HK-2 (cell line): ENCODE data around the gene SNAI1.
"Not testable (repeated sequence)": the region's sequence is repeated elsewhere in the genome, so short reads cannot be mapped to it uniquely, and the experiment has no call there.

Source experiments
- DNase-seq: peaks from one replicate; pipeline ENCODE4 v3.0.0-alpha.2; 2018; ENCODE audit not compliant: unreplicated experiment

Gene SNAI1

DNA sequence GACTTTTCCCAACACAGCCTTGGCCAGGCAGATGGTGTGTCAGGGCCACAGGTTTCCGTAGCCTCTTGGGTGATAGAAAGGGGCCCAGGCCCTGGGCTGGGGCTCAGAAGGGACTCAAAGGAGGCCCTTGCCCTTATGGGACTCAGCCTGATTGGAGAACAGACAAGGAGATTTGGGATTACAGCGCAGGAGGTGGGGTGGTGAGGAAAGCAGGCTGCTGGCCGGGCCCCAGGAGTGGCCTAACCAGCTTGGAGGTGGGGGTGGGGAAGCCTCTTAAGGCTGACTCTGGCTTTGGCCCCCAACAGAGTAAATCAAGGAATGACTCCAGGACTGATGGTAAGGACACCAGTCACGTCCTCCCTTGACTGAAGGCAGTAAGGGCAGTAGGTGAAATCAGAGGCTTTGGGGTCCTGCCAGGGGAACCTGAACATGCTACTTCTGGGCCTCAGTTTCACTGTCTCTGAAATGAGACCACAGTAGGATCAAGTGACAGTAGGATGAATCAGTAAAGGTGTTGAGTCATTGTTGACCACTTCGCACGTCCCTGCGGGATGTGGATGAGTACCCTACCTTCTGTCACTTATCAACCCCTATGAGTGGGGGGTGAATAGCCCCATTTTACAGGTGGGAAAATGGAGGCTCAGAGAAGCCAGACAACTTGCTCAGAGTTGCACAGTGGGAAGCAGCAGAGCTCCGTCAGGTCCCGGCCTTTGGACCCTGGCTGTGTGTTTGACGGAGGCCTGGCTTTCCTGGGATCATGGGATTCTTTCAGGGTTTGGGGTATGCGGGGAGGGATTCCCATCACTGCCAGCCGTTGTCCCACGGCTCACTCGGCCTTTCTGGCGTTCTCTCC is 4.5 kb downstream of the SNAI1 start:
- DNase-seq: peak; percentile 58

DNA sequence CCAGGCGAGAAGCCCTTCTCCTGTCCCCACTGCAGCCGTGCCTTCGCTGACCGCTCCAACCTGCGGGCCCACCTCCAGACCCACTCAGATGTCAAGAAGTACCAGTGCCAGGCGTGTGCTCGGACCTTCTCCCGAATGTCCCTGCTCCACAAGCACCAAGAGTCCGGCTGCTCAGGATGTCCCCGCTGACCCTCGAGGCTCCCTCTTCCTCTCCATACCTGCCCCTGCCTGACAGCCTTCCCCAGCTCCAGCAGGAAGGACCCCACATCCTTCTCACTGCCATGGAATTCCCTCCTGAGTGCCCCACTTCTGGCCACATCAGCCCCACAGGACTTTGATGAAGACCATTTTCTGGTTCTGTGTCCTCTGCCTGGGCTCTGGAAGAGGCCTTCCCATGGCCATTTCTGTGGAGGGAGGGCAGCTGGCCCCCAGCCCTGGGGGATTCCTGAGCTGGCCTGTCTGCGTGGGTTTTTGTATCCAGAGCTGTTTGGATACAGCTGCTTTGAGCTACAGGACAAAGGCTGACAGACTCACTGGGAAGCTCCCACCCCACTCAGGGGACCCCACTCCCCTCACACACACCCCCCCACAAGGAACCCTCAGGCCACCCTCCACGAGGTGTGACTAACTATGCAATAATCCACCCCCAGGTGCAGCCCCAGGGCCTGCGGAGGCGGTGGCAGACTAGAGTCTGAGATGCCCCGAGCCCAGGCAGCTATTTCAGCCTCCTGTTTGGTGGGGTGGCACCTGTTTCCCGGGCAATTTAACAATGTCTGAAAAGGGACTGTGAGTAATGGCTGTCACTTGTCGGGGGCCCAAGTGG is 5.3 kb downstream of the SNAI1 start:
- peak; percentile 61 for DNase-seq

DNA sequence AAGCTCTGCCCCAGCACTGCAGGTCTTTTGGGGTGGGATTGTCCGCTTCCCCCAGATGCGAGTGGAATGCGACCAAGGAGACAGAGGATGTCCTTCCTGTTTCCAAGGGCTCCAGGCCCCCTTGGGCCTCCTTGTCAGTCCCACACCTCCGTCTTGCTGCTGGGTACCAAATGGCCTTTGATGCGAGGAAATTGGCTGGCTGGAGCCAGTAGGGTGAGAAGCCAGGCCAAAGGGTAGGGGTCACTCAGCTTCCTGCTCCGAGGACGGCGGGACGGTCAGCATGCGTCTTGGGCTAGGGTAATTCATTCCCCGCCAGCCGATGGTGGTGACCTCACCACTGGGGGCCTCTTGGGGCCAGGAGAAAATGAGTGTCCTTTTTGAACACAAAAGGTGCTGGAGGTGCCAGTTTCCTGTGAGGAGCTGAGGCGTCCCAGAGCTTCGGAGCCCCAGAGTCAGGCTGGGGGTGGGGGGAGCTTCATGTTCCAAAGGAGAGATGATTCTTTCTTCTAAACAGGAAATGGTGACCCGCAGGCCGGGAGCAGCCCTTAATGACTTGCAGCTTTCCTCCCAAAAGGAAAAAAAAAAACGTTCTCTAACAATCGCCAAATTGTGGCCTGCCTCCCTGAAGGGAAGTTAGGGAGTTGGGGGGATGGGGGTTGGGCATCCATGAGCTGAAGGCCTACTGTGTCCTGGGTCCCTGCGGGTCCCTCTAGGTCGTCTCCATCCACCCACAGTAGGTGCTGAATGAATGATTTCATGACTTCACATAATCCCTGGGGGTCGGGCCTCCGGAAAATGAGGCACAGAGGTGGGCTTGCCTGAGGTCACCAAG is 6.7 kb downstream of the SNAI1 start:
- DNase-seq: peak; percentile 79

DNA sequence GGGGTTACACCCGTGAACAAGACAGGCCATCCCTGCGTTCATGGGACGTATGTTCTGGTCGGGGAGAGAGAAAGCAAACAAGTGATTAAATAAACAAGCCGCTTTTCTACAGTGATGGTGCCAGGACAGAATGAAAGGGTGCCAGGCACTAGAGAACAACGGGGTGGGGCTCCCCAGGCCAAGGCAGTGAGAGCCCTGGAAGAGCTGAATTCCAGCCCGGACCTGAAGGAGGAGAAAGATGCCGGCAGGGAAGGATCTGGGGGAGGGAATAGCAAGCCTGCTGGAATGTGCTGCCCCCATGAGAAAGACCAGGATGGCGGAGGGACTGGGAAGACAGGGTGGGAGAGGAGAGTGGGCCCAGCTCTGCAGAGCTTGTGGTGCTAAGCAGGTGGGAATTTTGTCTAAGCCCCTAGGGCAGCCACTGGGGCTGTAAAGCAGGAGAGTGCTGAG is 7.5 kb downstream of the SNAI1 start:
- no peak for DNase-seq

DNA sequence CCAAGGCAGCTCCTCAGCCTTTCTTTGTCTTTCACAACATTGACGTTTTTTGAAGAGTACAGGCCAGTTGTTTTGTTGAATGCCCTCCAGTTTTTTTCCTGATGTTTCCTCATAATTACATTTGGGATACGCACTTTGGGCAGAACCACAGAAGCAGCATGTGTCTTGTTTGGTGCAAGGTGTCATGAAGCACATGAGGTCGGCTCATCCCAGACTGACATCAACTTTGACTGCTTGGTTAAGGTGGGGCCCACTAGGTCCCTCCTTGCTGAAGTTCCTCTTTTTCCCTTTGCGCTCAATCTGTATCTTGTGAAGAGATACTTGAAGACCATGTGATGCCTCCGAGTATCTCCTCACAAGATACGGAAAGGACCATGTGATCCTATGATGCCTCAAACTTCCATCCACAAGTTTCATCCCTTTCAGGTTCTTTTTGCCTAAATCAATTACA is 10.5 kb downstream of the SNAI1 start:
- no peak for DNase-seq

DNA sequence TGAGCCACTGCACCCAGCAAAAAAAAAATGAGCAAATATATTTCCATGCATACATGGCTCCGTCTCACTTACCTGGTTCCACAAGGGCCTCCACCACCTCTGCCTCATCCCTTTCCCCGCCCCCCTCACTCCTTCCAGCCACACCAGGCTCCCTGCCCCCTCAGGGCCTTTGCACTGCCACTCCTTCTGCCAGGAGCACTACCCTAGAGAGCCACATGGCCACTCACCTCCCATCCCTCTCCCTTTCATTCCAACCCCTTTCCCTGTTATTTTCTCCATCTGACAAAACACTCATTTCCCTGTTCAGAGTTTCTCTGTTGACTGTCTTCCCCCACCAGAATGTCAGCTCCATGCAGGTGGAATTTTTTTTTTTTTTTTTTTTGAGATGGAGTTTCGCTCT is 12.8 kb downstream of the SNAI1 start:
- DNase-seq: no peak

DNA sequence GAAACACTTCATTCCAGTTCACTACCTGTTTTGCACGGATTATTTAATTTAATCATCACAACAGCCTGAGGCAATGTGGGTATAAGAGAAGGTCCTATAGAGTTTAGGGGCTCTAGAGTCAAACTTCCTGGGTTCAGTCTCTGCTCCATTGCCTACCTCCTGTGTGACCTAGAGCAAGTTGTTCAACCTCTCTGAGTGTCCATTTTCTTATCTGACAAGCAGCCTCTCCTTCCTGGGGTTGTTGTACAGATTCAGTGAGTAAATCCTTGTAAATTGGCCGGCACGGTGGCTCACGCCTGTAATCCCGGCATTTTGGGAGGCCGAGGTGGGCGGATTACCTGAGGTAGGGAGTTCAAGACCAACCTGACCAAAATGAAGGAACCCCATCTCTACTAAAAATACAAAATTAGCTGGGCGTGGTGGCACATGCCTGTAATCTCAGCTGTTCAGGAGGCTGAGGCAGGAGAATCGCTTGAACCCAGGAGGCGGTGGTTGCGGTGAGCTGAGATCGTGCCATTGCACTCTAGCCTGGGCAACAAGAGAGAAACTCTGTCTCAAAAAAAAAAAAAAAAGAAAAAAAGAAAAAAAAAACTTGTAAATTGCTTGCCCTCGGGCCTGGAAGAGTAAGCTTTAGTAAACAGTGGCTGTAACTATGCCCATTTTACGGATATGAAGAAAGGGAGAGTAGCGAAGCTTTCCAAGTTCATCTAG is 15.9 kb downstream of the SNAI1 start:
- DNase-seq: not testable (repeated sequence)

DNA sequence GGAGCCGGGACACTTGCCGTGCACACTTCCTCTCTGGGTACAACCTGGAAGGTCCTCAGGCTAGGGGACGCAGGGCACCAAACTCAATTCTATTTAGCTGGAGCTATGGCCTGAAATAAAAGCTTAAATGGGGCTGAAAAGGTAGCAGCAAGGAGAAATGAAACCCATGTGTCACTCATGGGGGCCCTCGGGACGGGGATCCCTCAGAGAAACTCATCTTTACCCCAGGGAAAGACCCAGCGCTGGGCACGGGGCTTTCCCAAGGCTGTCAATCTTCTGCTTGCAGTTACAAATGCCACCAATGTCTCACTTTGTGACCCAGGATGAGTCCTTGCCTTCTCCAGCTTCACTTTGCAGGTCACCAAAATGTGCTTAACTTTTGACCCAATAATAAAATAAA is 16.5 kb downstream of the SNAI1 start:
- no peak for DNase-seq

DNA sequence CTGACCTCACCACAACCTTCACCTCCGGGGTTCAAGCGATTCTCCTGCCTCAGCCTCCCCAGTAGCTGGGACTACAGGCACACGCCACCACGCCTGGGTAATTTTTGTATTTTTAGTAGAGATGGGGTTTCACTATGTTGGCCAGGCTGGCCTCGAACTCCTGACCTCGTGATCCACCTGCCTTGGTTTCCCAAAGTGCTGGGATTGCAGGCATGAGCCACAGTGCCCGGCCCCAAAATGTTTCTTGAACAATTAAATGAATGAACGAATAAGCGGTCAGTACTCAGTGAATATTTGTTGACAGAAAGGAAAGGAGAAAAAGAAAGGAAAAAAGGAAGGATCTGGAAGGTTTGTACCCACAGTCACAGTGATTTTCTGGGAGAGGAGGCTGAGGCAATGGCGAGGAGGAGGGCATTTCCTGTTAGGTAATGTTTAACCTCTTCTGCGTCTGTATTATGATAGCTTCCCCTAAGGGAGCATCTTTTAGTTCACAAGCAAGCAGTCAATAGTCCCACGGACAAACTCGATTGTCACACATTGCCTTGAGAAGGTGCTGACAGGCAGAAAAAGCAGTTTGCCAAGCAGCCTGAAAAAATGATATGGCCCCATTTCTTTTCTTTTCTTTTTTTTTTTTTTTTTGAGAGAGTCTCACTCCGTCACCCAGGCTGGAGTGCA is 17.9 kb downstream of the SNAI1 start:
- not testable (repeated sequence) for DNase-seq

DNA sequence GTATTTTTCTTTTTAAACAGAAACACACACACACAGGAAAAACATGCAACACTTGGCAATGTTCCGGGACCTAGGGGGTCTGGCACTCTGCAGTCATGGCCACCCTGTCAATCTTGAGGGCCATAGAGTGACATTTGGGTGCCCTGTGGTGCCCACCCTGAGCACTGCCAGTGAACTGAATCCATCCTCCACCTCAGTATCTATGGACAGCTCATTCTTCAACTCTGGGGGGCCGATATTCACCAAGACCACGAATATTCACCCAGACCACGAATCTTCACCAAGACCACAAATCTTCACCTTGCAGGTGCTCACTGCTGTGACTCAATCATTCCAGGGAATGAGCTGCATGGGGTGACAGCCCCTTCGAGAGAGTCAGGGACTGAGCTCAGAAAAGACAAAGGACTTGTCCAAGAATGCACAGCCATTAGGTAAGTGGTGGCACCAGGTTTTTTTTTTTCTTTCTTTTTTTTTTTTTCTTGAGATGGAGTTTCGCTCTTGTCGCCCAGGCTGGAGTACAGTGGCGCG is 19.1 kb downstream of the SNAI1 start:
- no peak for DNase-seq

DNA sequence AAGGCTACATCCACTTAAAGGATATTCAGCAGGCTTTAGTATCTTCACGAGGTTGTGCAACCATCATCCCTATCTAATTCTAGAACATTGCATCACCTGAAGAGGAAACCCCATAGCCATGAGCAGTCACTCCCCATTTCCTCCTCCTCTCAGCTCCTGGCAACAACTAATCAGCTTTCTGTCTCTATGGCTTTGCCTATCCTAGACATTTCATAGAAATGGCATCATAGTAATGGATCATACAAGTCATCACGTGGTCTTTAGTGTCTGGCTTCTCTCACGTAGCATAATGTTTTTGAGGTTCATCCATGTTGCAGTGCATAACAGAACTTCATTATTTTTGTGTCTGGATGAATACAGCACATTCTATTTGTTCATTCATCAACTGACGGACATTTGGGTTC is 20.5 kb downstream of the SNAI1 start:
- no peak for DNase-seq

DNA sequence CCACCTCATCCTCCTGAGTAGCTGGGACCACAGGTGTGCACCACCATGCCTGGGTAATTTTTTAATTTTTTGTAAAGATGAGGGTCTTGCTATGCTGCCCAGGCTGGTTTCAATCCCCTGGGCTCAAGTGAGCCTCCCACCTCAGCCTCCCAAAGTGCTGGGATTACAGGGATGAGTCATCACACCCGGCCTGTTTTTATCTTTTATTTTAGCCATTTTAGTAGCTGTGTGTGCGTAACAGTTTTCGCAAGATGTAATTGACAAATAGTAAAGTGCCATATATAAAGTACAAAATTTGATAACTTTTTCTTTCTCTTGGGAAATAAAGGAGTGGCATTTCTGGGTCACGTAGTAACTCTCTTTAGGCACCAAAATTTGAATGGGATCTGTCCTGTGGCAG is 21.4 kb downstream of the SNAI1 start:
- no peak for DNase-seq

DNA sequence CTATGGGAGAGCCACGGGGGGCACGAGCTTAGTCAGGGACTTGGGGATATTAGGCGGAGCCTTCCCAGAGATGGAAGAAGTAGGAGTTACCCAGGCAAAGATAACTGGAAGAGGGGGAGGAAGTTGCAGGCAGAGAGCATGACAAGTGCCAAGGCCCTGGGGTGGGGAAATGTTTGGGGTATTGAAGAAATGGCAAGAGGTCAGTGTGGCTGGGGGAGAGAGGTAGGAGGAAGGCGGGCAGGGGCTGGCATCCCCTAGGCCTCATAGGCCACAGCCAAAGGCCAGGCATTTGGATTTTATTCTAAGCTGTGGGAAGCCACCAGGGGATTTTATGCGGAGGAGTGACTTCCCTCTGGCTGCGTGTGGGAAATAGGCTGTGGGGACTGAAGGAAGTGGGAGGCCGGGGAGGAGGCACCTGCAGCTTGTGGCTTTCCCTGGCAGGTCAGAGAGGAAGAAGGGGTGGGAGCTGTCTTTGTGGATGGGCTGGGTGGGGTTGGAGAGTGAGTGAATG is 22.7 kb downstream of the SNAI1 start:
- DNase-seq: no peak

DNA sequence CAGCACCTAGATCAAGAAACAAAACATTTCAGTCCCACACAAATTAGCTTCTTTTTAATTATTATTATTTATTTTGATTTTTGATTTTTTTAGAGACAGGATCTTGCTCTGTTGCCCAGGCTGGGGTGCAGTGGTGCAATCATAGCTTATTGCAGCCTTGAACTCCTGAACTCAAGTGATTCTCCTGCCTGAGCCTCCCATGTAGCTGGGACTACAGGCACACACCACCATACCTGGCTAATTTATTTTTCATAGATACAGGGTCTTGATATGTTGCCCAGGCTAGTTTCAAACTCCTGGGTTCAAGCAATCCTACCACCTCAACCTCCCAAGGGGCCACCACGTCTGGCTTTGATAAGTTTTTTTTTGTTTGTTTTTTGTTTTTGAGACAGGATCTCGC is 24.6 kb downstream of the SNAI1 start:
- no peak for DNase-seq

DNA sequence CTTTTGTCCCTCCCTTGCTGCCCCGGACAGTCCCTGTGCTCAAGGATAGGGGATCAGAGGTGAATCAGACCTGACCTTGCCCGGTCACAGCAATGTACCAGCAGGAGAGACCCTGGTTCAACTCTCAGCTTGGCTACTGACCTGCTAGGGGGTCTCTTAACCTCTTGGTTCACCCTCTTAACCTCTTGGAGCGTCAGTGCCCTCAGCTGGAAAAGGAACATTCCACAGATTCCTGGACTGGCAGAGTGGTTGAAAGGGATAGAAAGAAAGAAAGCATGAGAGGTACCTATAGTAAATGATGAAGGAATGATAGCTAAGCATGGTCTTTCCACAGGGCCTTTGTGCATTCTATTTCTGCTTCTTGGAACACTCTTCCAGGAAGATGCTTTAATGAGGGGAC is 25.2 kb downstream of the SNAI1 start:
- DNase-seq: no peak

DNA sequence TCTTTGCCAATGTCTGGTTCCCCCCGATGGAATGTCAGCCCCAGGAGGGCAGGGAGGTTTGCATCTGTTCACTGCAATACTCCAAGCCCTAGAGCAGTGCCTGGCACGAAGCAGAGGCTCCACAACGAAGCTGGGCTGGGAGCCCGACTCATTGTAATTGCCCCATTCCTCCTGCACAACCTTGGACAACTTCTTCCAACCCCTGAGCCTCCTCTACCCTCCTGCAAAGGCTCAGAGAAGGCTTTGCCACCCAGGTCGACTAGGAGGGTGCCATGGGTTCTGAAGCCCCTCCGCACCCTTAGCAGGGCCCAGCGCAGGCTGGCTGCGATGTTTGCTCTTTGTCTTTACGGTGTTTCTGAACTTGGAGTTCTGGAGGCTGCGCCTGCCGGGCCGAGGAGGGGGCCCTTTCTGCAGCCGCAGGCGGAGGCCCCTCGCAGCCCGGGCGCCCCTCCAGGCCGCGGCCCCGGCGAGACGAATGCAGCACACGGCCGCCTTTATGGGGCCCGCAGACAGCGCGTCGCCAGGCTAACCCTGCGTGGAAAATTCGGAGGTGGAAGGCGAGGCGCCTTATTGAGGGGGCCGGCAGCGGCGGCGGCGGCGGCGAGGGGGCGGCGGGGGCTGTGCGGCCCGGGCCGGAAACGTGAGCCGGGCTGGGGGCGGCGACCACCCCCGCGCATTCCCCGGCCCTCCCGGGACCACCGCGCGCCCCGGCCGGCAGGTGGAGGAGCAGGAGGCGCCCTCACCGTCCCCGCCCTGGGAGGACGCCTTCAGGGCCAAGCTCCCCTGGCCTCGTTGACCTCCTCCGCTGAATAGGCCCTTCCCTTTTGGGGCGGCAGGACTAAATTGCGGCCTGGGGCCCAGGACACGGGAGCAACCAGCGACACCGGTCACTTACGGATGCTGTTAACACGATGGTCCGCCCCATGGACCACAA is 27.0 kb downstream of the SNAI1 start:
- no peak for DNase-seq

DNA sequence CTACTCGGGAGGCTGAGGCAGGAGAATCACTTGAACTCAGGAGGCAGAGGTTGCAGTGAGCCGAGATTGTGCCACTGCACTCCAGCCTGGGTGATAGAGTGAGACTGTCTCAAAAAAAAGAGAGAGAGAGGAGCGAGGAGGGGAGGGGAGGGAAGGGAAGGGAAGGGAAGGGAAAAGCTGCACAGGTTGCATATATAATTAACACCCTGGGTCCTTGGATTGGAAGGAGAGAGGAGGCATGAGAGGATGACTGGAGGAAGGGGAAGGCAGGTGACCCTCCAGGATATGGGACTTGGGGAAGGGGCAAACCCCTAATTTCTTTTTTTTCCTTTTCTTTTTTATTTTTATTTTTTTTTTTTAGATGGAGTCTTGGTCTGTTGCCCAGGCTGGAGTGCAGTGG is 28.8 kb downstream of the SNAI1 start:
- not testable (repeated sequence) for DNase-seq

DNA sequence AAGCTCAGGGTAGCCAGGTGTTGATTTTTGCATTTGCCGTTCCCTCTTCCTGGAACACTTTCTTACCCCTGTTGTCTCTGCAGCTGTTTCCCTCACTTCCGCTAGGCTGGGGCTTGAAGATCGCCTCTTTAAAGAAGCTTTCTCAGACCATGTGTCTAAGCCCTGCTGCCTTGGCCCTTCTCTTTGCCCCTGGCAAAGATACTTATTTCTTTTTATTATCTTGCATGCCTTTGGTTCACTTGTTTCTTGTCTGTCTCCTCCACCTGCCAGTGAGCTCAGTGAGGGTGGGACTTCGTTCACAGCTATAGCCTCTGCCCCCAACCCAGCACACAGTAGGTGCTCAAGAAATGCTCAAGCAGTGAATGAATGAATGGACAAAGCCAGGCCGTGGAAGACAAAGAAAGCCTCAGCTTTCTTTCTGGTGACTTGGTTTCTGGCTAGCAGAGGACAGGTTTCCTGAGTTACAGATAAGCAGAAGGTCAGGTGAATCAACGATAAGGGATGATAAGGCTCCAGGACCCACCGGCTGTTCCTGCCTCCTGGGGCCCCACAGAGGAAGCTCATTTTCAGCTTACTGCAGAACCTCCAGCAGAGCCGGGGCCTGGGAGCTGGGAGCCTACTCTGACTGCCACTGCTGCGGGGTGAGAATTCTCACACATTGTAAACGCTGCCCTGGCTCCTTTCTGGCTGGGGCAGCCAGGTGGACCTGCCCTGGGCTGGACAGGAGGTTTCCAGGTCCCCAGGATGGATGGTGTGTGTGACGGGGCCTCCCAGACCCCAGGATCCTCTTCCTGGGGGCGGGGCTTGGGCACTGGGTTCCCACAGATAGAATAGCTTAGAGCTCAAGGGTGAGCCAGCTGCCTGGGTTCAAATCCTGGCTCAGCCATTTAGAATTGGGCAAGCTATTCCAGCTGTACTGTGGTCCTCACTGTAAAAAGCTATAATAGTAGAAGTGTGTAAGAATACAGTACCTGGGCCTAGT is 29.8 kb downstream of the SNAI1 start:
- no peak for DNase-seq
